Measurements from ENCODE around the gene HSPBP1.
"Not testable (repeated sequence)": the region's sequence is repeated elsewhere in the genome, so short reads cannot be mapped to it uniquely, and the experiment has no call there.

HSPBP1 gene

GRCh38 chr19:55231391-55232285, 48.3 kb downstream of the HSPBP1 start:
- no peak for DNase-seq

GRCh38 chr19:55230780-55231179, 49.1 kb downstream of the HSPBP1 start:
- DNase-seq: no peak

GRCh38 chr19:55230329-55230728, 49.6 kb downstream of the HSPBP1 start:
- DNase-seq: no peak

- DNase-seq: no peak
Observed at GRCh38 chr19:55229789-55230182, 50.1 kb downstream of the HSPBP1 start.

- no peak for DNase-seq
Observed at GRCh38 chr19:55229145-55229788, 50.6 kb downstream of the HSPBP1 start.

- no peak for DNase-seq
Observed at GRCh38 chr19:55228403-55229031, 51.4 kb downstream of the HSPBP1 start, which contains the start of gene TMEM86B. Gene TMEM86B, minus strand, starts transcription at chr19:55228763. Its CDS starts 22 bp downstream, at chr19:55228741.

- DNase-seq: no peak
Observed at GRCh38 chr19:55228015-55228391, 51.9 kb downstream of the HSPBP1 start.

- DNase-seq: no peak
Observed at GRCh38 chr19:55227241-55228014, 52.5 kb downstream of the HSPBP1 start.

- DNase-seq: no peak
Observed at GRCh38 chr19:55226788-55227187, 53.1 kb downstream of the HSPBP1 start.

- no peak for DNase-seq
Observed at GRCh38 chr19:55226273-55226672, 53.6 kb downstream of the HSPBP1 start.

GRCh38 chr19:55225415-55225958, 54.4 kb downstream of the HSPBP1 start:
- DNase-seq: no peak

- not testable (repeated sequence) for DNase-seq
Observed at GRCh38 chr19:55224679-55225414, 55.1 kb downstream of the HSPBP1 start.

- DNase-seq: no peak
Observed at GRCh38 chr19:55224038-55224665, 55.8 kb downstream of the HSPBP1 start.

- no peak for DNase-seq
Observed at GRCh38 chr19:55223291-55224037, 56.4 kb downstream of the HSPBP1 start.

- no peak for DNase-seq
Observed at GRCh38 chr19:55220525-55220924, 59.4 kb downstream of the HSPBP1 start.

GRCh38 chr19:55216461-55217198, 63.3 kb downstream of the HSPBP1 start:
- peak; percentile 84 for DNase-seq

GRCh38 chr19:55213547-55213946, 66.4 kb downstream of the HSPBP1 start:
- no peak for DNase-seq

GRCh38 chr19:55212447-55212846, 67.5 kb downstream of the HSPBP1 start:
- DNase-seq: no peak

Measured in GOT3 (cell line).